ENCODE measurements around the gene DDOST.

GRCh38 chr1:20683614-20684013 lies 22.4 kb upstream of the DDOST start:
- TF ChIP-seq CTCF (IDR thresholded peaks at IDR 0.05) = no peak
- TF ChIP-seq POLR2A (IDR thresholded peaks at IDR 0.05) = no peak

Data from adrenal gland (tissue), 5 donors.